C1 segment of cervical spinal cord (tissue), 14 donors: Measurements from ENCODE around the gene LTA4H.

Experiments used
- DNase-seq, 14 donors: peaks; one replicate each; lab custom pipeline; 2025; lab: John Stamatoyannopoulos, UW

LTA4H gene

GRCh38 chr12:95959107-95959506 is 76.3 kb downstream of the LTA4H start:
- no peak for DNase-seq

GRCh38 chr12:95956557-95957145 is 78.7 kb downstream of the LTA4H start:
- DNase-seq = peak in 1 of 14 donors; percentile 72

GRCh38 chr12:95955549-95956159 is 79.7 kb downstream of the LTA4H start:
- DNase-seq = no peak

GRCh38 chr12:95953000-95953399 is 82.4 kb downstream of the LTA4H start:
- no peak for DNase-seq

GRCh38 chr12:95951515-95951914 is 83.9 kb downstream of the LTA4H start:
- DNase-seq = no peak
